HG02678 (cell line): ENCODE measurements around the gene ZBTB7B.
A peak's percentile ranks its signal among the peaks of the same experiment; 100 is the strongest.

Experiments used
- ATAC-seq: cut with Tn5 transposase; IDR thresholded peaks from one replicate; pipeline ENCODE4 v1.9.1; 2021; ENCODE audit warnings: mild to moderate bottlenecking, moderate library complexity; ENCODE audit not compliant: unreplicated experiment

Gene ZBTB7B

DNA sequence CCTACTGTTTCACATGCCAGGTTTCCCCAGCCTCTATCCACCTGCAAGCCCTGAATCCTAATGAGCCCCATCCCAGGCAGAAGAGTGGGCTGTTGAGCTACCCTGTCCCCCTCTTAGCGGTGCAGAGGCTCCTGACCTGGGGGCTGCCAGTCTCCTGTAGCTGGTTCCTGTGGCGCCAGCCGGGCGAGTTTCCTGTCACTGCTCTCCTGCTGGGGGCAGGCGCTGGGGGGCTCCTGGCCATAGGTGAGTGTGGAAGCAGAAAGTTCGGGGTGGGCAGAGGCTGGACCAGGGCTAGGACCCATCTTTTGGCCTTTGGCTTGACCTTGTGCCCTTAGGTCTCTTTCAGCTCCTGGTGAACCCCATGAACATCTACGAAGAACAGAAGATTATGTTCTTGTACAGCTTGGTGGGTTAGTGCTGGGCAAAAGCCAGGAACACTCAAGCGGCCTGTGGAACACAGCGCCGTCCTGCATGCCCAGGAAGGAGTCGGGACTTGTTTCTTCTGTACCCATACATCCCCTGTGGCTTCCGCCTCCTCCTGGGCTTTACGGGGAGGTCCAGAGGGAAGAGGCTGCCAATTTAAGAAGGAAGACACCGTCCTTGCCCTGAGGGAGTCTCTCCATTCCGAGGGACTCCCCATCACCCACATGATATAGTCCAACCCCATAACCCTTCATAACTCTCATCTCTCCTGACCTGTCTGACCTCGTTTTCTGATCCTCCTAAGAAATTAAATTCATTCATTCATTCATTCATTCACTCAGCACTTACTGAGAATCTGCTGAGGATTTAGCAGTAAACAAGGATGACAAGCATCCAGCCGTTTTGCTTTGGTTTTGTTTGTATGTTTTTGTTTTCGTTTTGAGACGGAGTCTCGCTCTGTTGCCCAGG, 32.0 kb downstream of the ZBTB7B start:
- ATAC-seq = no peak

GRCh38 chr1:155035936-155036335, 33.3 kb downstream of the ZBTB7B start:
- ATAC-seq = no peak

- ATAC-seq = no peak
These were observed 34.4 kb downstream of the ZBTB7B start for GRCh38 chr1:155037043-155037442.

DNA sequence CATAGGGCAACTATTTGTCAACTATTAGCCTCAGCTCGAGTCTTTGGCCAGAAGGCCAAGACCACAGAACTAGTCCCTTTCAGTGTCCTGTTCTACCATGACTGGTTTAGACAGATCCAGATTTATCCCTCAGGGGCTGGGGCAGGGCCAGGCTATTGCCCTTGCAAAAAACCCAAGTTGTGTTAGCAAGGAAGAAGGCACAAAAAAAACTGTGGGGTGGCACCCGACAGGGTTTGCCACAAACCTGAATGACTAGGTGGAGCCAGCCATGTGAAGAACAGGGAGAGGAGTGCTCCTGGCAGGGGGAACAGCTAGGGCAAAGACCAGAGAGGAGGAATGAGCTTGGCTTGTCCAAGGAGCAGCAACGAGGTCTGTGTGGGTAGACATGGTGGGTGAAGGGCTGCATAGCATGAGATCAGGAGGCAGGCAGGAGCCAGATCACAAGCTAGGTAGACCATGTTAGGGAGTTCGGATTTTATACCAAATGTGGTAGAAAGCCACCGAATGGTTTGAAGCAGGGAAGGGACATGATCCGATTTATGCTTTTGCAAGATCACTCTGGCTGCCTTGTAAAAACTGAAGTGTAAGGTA, 35.3 kb downstream of the ZBTB7B start:
- no peak for ATAC-seq

DNA sequence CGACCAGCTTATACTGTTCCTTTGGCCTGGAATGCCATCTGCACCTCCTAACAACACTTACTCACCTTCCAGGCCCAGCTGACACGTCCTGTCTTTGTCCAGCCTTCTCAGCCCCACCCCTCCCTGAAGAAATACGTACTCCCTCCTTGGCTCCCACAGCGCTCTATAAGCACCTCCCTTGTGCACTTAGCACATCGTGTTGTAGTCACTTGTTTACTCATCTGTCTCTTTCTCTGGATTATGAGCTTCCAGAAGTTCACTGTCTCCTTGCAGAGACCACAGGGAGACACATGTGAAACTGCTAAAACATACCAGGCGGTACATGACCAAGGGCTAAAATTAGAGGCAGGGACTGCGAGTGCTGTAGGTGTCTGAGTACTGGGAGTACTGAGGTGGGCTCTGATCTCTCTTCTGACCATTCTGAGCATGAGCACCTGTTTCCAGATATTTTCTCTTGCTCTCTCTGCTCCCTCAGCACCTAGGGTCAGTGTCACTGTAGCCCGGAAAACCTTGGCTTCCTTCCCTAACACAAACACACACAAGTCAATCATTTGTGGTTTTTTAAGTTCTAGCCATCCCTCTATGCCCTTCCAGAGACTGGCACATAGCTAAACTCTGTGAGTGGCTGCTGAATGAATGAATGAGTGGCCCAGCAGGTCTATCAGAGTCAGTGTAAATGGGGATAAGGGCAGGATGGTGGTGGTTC, 36.2 kb downstream of the ZBTB7B start:
- ATAC-seq = no peak

DNA sequence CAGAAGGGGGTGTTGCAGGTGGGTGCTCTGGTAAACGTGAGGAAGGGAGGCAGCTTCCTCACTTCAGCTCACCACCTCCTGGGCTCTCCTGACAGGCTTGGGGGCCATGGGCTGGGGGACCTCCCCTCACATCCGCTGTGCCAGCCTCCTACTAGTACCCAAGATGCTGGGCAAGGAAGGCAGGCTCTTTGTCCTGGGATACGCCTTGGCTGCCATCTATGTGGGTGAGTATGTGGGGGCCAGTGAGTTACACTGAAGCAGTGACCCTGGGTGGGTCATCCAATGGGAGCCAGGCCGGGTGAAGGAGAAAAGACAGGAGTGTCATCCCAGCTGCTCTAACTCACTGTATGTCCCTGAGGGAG, 36.7 kb downstream of the ZBTB7B start:
- no peak for ATAC-seq

- ATAC-seq = no peak
These were observed 37.9 kb downstream of the ZBTB7B start for GRCh38 chr1:155040358-155041093.

DNA sequence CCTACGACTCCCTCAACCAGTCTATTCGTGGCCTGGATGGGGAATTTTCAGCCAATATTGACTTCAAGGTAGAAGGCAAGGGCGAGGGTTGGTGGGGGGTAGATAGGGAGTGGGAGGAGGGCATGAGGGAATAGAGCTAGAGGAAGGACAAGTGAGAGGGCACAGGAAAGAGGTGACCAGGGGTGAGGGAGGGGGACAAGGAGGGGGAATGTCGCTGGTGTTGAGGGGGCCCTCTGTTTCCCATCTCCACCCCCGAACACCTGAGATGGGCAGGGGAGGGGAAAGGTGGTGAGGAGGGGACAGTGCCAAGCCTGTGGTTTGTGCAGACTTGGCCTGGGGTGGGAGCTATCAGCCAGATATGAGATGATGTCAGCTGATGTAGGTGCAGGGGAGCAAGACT, 40.2 kb downstream of the ZBTB7B start:
- no peak for ATAC-seq

GRCh38 chr1:155043301-155043702, 40.7 kb downstream of the ZBTB7B start:
- ATAC-seq = no peak

DNA sequence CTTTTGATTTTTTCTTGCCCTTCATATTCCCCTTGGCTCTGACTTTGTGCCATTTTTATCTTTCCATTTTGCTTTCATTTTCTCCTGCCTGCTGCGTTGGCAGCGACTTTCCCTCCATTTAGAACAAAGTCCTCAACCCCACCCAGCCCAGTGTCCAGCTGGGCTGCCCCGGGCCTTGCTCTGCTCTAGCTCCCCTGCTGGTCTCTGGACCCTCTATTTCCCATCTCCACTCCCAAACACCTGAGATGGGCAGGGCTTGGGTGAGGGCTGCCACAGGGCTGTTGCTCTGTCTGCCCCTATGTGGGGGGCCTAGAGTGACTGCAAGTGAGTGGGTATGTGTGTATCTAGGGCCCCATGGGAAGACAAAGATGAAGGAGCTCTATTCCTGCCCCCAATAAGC, 41.2 kb downstream of the ZBTB7B start:
- ATAC-seq = no peak

DNA sequence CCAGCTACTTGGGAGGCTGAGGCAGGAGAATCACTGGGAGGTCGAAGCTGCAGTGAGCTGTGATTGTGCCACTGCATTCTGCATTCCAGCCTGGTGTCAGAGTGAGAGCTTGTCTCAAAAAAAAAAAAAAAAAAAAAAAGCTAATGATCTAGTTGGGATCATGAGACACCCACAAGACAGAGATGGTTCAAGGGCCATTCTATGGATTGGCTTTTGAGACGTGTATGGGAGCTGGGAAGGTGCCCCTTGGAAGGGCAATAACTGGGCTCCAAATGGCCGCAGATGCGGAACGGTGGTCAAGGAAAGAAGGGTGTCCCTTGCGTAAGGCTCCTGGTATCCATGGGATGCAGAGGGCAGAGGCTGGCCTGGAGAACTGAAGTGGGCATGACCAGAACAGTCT, 41.8 kb downstream of the ZBTB7B start:
- ATAC-seq = no peak

GRCh38 chr1:155044812-155045657, 42.4 kb downstream of the ZBTB7B start:
- ATAC-seq = no peak

GRCh38 chr1:155048449-155049334, 46.1 kb downstream of the ZBTB7B start:
- ATAC-seq = no peak

DNA sequence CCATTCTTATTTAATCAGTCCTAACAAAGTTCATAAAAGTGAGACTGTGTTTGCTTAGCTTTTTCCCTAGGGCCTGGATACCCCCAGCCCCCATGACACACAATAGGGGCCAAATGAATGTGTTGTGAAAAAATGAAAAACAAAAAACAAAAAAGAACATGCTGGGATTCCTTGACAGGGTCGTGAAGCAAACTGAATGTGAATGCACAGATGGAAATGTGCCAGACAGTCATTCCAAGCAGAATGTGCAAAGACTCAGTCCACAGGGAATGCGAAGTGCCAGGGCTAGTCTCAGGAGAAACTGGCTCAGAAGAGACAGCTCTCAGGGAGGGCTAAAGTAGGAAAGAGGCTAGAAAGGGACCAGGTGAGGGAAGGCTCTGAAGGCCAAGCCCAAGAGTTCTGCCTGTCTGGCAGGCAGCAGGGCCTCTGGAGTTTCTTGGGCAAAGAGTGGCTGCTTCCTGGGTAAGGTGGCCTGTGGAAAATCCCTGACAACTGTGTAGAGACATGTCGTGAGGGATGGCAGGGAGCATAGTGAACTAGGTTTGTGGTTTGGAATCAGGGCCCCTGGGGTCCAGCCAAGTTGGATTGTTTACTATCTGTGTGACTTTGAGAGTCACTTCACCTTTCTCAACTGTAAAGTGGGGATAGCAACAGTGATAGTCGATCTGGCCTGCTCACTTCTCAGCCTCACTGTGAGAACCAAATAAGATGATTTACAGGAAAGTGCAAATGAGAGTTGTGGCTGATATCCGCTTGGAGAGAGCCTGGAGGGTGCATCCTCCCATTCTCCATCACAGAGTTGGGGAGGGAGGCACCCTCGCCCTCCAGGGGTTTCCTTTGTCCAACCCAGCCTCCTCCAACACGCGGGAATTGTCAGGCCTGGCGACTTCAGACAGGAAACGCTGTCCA, 47.3 kb downstream of the ZBTB7B start:
- ATAC-seq = no peak

- ATAC-seq = peak; percentile 73
These were observed 48.1 kb downstream of the ZBTB7B start, which contains the start of gene ADAM15 for GRCh38 chr1:155050560-155051341. Gene ADAM15, plus strand, starts transcription at chr1:155051316. Its CDS starts 71 bp downstream, at chr1:155051387.

GRCh38 chr1:155051342-155051776, 48.8 kb downstream of the ZBTB7B start:
- no peak for ATAC-seq

DNA sequence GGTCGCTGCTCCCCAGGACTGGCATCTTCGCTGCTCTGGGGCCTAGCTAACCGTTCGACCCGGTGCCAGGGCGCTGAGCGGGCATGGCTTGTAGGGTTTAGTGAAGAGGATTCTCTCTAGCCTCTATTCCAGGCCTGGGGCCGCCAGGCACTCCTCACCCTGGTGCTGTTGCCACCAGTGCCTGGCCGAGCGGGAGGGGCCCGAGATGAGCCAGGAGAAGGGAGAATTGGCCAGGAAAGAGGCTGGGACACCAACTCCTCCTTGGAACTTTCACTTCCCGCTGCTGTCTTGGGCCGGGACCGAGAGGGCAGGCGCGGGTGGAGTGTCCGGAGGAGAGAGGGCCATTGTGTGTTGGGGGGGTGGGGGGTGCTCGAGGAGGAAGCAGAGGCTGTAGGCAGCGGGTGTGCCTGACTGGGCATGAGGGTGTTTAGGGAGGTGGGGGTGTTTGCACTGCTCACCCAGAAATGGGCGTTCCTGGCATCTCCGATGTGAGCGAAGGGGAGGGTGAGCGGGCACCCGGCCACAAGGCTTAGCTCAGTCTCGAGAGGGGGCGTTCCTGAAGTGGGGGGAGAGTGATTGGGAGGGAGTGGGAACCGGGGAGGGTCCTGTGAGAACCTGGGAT, 49.3 kb downstream of the ZBTB7B start:
- ATAC-seq = peak; percentile 3
